ENCODE results near the gene ENTPD8. TPM values are rescaled to one million over a fixed set of nuclear protein-coding genes. Genes with fewer than 3 reads are reported as not detected.

ENTPD8 gene
- total RNA-seq, 1 donor from 2014 or later, result not detected

DNA sequence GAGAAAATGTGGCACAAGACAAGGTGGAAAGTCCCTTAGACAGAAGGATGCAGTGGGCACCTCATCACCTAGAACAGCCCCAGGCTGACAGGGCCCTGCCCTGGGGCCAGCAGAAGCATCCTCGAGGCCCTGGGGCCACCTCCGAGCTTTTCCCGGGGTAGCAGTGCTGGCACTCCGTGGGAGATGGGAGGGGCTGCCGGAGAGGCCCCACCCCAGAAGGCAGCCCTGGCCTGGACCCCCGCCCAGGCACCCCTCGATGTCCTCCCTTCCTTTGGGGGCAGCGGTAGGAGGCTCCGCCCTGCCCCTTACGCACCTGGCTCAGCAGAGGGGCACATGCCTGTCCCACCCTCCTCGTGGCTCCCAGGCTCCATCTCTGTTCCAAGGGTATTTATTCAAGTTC is 35.7 kb upstream of the ENTPD8 start:
- Histone ChIP-seq H2AFZ (replicated peaks) (no peak overlapping the region), H3F3A (ENCODE audit: low read depth) (no peaks in the 10 kb centered on the region), H3K4me1 (no peaks in the 10 kb centered on the region), H3K27ac (no peak overlapping the region), H3K4me2 (no peak overlapping the region), H3K4me3 (no peak overlapping the region), H4K20me1 (ENCODE audit: low read depth) (no peaks in the 10 kb centered on the region), H3K79me2 (ENCODE audit: low read depth) (no peaks in the 10 kb centered on the region), H3K9ac (no peak overlapping the region), H3K27me3 (no peaks in the 10 kb centered on the region), H3K9me3 (ENCODE audit: low read depth) (no peaks in the 10 kb centered on the region), H3K36me3 (no peaks in the 10 kb centered on the region)
- Mint-ChIP-seq H3K4me1 (peaks cover 5% of the 10 kb centered on the region), H3K4me3 (no peak overlapping the region), H3K27me3 (ENCODE audit: insufficient read depth, low read depth) (peaks cover 3% of the 10 kb centered on the region), H3K27ac (no peak overlapping the region), H3K36me3 (peaks cover 5% of the 10 kb centered on the region), H3K9me3 (peaks cover 26% of the 10 kb centered on the region)
- DNase-seq (ENCODE audit: low spot score), result no peak
- TF ChIP-seq EZH2phosphoT487 (IDR thresholded peaks at IDR 0.05) (no peak), CTCF (IDR thresholded peaks at IDR 0.05) (no peak), EZH2 (IDR thresholded peaks at IDR 0.05) (no peak)

- H2AFZ ChIP-seq (replicated peaks), result no peak overlapping the region
- no peak overlapping the region for H3K4me3 ChIP-seq
- H3K9me3 ChIP-seq (ENCODE audit: low read depth), result no peaks in the 10 kb centered on the region
- no peak for DNase-seq (ENCODE audit: low spot score)
- H3K4me3 Mint-ChIP-seq, result no peak overlapping the region
- H3K27me3 ChIP-seq, result no peaks in the 10 kb centered on the region
- no peak overlapping the region for H3K4me2 ChIP-seq
- H3K36me3 Mint-ChIP-seq, result peaks cover 5% of the 10 kb centered on the region
- no peak overlapping the region for H3K9ac ChIP-seq
- no peaks in the 10 kb centered on the region for H3K4me1 ChIP-seq
- H3K79me2 ChIP-seq (ENCODE audit: low read depth), result no peaks in the 10 kb centered on the region
- peaks cover 5% of the 10 kb centered on the region for H3K4me1 Mint-ChIP-seq
- TF ChIP-seq CTCF (IDR thresholded peaks at IDR 0.05) (no peak), EZH2 (IDR thresholded peaks at IDR 0.05) (no peak), EZH2phosphoT487 (IDR thresholded peaks at IDR 0.05) (no peak)
- no peaks in the 10 kb centered on the region for H4K20me1 ChIP-seq (ENCODE audit: low read depth)
- no peaks in the 10 kb centered on the region for H3F3A ChIP-seq (ENCODE audit: low read depth)
- H3K27ac ChIP-seq, result no peak overlapping the region
- H3K27ac Mint-ChIP-seq, result no peak overlapping the region
- peaks cover 3% of the 10 kb centered on the region for H3K27me3 Mint-ChIP-seq (ENCODE audit: insufficient read depth, low read depth)
- no peaks in the 10 kb centered on the region for H3K36me3 ChIP-seq
- peaks cover 26% of the 10 kb centered on the region for H3K9me3 Mint-ChIP-seq
Observed at GRCh38 chr9:137475666-137476065, 34.5 kb upstream of the ENTPD8 start.

DNA sequence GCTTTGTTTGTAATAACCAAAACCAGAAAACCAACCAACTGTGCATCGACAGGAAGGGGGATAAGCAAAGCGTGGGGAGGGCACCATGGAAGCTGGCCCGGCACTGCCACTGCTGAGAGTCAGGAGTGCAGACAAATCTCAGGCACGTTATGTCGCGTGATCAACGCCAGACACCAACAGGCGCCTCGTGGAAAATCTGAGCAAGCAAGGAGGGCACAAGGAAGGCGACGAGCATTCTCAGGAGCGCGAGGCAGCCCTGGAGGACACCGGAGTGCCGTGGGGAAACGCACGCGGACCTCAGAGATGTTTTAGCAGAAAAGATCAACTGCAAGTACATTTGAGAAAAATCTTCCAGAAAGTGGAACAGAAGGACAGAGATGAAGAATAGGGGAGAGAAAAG is 33.1 kb upstream of the ENTPD8 start:
- H3K9me3 Mint-ChIP-seq, result peaks cover 26% of the 10 kb centered on the region
- DNase-seq (ENCODE audit: low spot score), result no peak
- H3K9ac ChIP-seq, result no peak overlapping the region
- no peak overlapping the region for H3K4me3 ChIP-seq
- no peak overlapping the region for H3K4me2 ChIP-seq
- no peaks in the 10 kb centered on the region for H3K27me3 ChIP-seq
- H3F3A ChIP-seq (ENCODE audit: low read depth), result no peaks in the 10 kb centered on the region
- no peak overlapping the region for H3K4me3 Mint-ChIP-seq
- H3K4me1 ChIP-seq, result no peaks in the 10 kb centered on the region
- no peak for TF ChIP-seq EZH2phosphoT487 (IDR thresholded peaks at IDR 0.05)
- no peak for TF ChIP-seq CTCF (IDR thresholded peaks at IDR 0.05)
- no peak for TF ChIP-seq EZH2 (IDR thresholded peaks at IDR 0.05)
- H3K27ac Mint-ChIP-seq, result no peak overlapping the region
- H3K36me3 Mint-ChIP-seq, result peaks cover 5% of the 10 kb centered on the region
- H3K27ac ChIP-seq, result no peak overlapping the region
- H2AFZ ChIP-seq (replicated peaks), result no peak overlapping the region
- H3K9me3 ChIP-seq (ENCODE audit: low read depth), result no peaks in the 10 kb centered on the region
- no peaks in the 10 kb centered on the region for H3K36me3 ChIP-seq
- H4K20me1 ChIP-seq (ENCODE audit: low read depth), result no peaks in the 10 kb centered on the region
- peaks cover 3% of the 10 kb centered on the region for H3K27me3 Mint-ChIP-seq (ENCODE audit: insufficient read depth, low read depth)
- peaks cover under 1% of the 10 kb centered on the region for H3K4me1 Mint-ChIP-seq
- no peaks in the 10 kb centered on the region for H3K79me2 ChIP-seq (ENCODE audit: low read depth)

All from neural progenitor cell (in vitro differentiated cells).